HG03342 (cell line): ENCODE measurements around the gene TRMT10A.
"Not testable (repeated sequence)": the region's sequence is repeated elsewhere in the genome, so short reads cannot be mapped to it uniquely, and the experiment has no call there.

Experiments used
- ATAC-seq: cut with Tn5 transposase; IDR thresholded peaks from one replicate; pipeline ENCODE4 v1.9.1; 2021; ENCODE audit warnings: mild to moderate bottlenecking, moderate library complexity; ENCODE audit not compliant: unreplicated experiment

Gene TRMT10A

DNA sequence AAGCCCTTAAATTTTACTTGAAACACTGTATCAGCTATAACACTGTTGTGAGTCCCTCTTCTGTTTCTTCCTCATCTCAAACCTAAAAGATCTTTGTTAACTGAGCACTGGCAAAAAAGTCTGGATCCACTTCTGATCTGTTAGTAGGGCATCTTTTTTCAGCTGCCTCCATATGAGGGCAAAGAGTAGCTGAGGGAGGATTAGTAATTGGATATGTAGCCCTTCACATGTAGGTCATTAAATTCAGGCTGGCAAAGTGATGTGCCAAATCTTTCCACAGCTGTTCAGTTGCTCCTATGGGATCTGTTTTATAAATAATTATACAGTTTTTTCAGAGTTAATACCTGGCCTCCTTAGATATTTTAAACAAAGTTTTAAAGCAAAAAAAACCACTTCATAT, 1.1 kb upstream of the TRMT10A start:
- no peak for ATAC-seq

DNA sequence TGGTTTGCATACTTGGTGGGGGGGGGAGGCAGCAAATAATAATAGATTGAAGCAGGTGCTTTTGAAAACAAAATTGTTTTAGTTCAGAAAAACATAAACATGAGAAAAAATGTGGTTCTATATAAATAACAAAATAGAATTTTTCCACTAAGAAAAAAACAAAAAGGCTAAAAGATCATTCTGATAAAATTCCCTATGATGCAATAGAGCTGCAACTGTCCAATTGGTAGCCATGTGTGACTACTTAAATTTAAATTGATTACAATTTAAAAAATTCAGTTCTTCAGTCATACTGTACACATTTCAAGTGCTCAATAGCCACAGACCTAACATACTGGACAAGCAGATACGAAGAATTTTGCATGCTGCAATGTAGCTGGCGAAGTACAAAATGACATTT, 11.0 kb downstream of the TRMT10A start:
- no peak for ATAC-seq

DNA sequence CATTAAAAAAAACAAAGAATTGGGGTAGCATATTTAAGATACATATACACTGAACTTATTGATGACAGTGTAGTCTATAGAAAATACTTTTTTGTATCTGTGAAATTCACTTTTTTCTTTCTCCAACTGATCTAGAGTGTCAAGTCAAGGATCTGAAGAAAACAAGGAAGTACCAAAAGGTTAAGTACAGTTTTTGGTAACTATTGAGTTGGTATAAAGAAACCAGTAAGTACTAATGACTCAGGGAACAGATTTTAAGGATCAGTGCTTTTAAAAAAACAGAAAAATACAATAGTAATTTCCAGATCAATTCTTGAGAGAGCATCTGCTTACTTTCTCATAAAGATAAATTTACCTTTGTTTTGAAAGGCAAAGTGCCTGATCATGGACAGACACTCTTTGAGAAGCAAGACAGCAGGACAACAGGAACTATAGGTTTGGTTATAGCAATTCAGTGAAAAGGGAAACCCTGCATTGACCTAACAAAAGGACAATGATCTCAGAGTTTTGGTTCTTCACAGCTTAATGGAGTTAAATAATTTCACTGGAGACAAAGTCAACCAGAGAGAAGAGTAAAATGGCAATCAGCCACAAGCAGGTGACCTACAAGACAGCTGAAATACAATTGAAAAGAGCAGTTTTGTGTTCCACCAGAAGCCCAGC, 23.4 kb downstream of the TRMT10A start:
- no peak for ATAC-seq

DNA sequence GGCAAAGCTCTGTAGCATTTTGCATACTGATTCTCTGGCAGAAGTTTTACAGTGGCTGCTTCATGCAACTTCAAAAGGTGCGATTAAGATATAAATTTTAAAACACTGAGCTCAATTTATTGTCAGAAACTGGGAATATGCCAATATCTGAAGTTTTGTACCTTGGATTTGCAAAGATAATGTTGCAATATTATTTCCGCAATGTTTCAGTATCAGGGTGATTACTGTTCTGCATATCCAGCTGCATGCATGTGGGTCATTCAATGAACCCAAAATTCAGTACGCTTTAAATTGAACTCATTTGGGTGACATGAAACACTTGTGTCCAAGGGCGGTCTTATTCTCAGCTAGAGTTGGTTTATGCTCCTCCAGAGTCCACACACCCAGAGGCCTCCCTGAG, 26.2 kb downstream of the TRMT10A start:
- ATAC-seq: no peak

DNA sequence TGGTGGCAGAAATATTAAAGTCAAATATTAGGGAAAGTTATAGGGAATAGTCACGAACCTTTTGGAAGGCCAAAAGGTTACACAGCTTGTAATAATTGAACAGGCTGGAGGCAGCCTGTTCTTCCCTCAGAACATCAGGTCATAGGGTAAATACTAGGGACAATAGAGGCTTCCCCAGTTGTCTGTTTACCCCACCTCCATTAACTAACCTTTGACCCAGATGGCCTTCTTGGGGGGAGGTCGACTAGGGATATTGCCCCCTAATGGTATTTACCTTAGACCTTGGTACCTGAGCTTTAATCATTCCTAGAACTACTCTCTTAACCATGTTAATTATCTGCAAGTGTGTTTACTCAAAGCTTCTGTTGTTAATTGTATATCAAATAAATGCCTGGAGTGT, 27.0 kb downstream of the TRMT10A start:
- ATAC-seq: no peak

DNA sequence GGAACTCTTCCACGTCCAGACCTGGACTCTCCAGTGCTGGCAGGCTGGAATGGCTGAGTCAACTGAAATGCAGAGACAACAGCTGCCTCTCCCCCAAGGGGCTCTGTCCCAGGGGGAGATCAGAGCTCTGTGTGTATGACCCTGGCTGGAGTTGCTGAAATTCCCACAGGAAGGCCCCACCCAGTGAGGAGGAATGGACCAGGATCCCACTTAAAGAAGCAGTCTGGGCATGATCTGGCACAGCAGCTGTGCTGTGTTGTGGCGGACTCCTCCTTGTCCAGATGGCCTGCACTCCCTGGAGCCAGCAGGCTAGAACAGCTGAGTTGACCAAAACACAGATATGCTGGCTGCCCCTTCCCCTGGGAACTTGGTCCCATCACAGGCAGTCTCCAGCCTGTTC, 27.6 kb downstream of the TRMT10A start:
- no peak for ATAC-seq

DNA sequence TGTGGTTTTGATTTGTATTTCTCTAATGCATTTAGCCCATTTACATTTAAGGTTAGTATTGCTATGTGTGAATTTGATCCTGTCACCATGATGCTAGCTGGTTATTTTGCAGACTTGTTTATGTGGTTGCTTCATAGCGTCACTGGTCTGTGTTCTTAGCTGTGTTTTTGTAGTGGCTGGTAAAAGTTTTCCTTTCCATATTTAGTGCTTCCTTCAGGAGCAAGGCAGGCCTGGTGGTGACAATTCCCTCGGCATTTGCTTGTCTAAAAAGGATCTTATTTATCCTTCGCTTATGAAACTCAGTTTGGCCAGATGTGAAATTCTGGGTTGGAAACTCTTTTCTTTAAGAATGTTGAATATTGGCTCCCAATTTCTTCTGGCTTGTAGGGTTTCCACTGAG, 29.1 kb downstream of the TRMT10A start:
- ATAC-seq: not testable (repeated sequence)

DNA sequence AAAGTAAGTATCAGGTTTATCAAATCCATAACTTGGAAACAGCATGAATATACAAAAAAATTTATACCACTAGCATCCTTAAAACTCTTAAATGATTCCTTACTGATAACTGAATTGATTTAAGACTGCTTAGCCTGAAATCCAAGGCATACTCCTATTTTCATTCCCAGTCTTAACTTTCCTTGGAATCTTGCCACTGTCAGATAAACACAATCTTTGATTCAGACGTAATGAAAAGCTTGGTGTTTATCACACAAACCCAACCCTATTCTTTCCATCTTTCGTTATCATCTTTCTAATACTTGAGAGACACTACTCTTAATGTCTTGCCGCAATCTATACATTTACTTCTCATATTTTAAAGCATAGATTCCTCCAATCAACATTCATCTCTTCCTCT, 33.9 kb downstream of the TRMT10A start:
- ATAC-seq: no peak

DNA sequence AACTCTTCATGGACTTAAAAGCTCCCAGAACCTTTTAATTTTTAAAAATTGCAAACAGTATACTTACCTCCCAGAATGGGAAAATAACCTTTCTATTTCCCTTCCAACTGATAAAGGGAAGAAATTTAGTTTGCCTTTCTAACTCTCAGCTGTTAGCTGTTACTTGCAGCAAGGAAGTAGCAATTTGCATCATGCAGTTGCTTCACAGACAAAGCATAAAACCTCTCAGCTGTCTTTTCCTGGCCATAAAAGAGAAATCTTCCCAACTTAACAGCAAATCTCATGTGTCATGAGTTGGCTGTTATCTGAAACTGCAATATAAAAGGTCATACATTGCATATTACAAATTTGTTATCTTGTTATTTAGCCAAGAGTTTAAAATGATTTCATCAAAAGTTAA, 34.6 kb downstream of the TRMT10A start:
- ATAC-seq: no peak

DNA sequence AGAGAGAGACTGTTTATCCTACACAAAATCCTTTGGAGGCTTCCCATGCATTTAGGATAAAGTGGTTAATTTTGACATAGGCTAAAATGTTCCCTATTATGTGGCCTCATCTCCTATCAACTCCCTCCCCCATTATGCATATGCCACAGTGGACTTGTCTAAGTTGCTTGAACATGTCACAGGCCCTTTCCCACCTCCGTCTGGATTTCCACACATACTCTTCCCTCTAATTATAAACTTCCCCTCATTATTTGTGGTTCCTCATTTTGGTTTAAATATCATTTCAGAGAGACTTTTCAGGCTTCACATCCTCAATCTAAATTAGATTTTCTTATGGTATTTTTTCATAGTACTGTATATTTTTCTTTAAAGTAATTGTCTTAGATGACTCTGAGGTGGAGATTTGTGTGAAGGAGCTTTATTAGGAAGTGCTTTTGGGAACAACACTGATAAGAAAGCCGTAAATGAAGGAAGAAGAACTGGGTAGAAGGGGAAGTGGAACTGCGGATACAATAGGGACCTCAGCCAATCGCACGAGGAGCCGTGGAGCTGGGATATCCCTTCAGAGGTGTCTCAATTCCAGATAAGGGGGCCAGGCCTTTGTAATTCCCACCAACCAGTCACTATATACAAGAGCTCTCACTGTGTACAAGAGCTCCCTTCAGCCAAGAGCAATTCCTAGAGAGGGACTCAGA, 45.1 kb downstream of the TRMT10A start:
- ATAC-seq: no peak

DNA sequence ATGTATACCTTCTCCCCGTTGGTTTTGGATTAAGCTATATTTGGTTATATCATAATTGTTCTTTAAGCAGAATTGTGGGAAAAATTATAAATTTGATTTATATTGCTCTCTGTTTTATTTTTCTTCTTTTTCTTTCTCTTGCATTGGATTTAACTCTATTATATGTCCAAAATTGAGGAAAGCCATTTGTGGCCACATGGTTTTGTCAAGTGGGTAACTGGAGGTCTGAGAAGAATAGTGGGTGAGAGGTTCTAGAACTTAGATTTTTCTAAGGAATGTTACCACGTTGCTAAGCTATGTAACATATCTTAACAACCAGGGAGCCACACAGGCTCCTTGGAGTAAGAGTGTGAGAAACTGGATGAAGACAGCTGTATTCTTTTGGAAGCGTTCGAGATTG, 53.1 kb downstream of the TRMT10A start, which contains the start of gene C4orf17:
TSS of gene C4orf17 (plus strand) at position 301 of the 400 bp plus-strand sequence. CDS start 2,061 bp downstream, outside the sequence.
- no peak for ATAC-seq

DNA sequence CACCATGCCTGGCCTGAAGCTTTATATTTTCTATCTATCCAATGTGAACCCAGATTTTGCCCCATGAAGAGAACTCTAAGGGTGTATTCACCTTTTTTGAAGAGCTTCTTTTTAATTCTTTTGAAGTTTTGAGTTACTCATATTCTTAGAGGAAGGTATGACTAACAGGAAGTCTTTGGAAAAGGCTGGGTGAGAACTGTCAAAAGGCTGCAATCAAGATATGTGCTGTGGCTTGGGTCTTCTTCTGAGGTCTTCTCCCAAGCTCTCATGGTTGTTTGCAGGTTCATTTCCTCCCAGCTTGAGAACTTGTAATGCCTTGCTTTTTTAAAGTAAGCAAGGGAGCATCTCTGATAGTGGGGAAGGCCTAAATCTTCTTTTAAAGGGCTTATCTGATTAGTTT, 56.1 kb downstream of the TRMT10A start:
- ATAC-seq: no peak

DNA sequence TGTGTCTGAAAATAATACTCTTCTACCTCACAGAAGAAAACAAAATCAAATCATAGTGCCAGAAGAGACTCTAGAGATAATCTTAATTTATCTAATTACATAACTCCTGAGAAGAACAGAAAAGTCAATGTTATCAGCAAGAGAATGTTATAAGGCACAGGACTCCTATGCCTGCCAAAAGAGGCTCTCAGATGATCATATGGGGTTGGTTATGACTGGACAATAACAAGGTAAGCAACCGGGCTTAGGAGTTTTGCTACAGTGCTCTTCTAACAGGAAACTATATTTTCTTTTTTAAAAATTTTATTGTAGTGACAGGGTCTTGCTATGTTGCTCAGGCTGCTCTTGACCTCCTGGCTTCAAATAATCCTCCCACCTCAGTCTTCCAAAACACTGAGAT, 56.5 kb downstream of the TRMT10A start:
- no peak for ATAC-seq

DNA sequence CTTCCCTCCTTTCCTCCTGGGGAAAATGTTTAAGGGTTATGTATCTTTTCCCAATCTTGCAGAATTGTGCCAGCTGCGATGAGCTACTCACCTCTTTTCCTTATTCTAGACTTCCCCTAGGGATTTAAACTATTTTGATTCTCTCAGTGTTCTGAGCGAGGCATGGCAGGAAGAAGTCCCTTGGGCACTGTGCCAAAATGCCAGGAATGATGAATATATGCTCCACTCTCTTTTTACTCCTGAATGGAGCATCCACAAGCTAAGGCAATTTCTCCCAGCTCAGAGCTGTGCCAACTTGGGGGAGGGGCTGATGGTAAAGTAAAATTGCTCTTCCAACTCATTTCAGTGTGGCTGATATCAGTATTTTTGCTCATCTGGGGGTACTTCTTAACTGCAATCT, 57.1 kb downstream of the TRMT10A start:
- ATAC-seq: no peak

DNA sequence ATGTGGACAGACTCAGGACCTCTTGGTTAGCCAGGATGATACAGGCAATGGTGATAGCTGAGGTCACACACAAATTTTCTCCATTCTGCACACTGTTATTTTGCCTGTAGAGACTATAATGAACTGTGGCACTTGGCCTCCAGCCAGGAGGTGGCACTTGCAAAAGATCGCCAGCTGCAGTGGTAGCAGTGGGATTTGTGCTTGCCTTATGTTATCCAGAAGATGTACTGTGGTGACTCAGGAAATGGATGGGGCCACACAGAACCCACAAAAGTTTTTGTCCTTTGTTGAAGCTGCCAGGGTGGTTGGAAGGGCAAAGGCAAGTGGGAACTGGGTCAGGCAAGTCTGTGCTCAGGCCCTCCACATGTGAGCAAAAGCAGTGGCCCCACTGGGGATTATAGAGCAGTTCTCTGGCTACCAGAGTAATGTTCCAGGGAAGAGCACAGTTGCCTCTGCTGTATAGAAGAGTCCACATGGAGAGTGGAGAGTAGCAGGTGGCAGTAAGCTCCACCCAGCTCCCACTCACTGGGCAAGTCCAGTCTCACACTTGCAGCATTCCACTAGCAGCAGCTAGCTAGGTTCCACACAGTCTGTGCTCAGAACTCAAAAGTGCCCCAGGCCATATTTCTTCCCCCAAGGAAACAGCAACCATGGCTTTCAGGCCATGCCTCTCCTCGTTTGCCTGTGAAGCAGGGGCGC, 58.9 kb downstream of the TRMT10A start:
- ATAC-seq: no peak
